Hepatocyte (in vitro differentiated cells): ENCODE results near the gene ANKRD35. TPM values are rescaled to one million over a fixed set of nuclear protein-coding genes. Genes with fewer than 3 reads are reported as not detected.

ENCODE experiments used
- DNase-seq: peaks from one replicate; pipeline ENCODE4 v3.0.0-alpha.2; 2016; ENCODE audit warnings: low spot score
- H2AFZ ChIP-seq: fragments of 200-600 bp; sonication (generic); 2 replicates; pipeline ENCODE4 v1.6.0; 2016; ENCODE audit warnings: antibody characterized with exemption, mild to moderate bottlenecking
- H3K27ac ChIP-seq: fragments of 200-600 bp; sonication (generic); 2 replicates; pipeline ENCODE4 v1.5.1; 2016; ENCODE audit warnings: mild to moderate bottlenecking
- H3K27me3 ChIP-seq: fragments of 200-600 bp; sonication (generic); 2 replicates; pipeline ENCODE4 v1.6.1; 2016
- H3K36me3 ChIP-seq: fragments of 200-600 bp; sonication (generic); replicated peaks from 2 replicates; pipeline ENCODE4 v1.5.1; 2016; ENCODE audit warnings: low read depth; ENCODE audit not compliant: insufficient read depth
- H3K4me1 ChIP-seq: fragments of 200-600 bp; sonication (generic); 2 replicates; pipeline ENCODE4 v1.5.1; 2016; ENCODE audit warnings: mild to moderate bottlenecking, moderate library complexity; ENCODE audit not compliant: insufficient read depth
- H3K4me2 ChIP-seq: fragments of 200-600 bp; sonication (generic); 2 replicates; pipeline ENCODE4 v1.6.0; 2016
- H3K4me3 ChIP-seq: fragments of 200-600 bp; sonication (generic); 2 replicates; pipeline ENCODE4 v1.5.1; 2016; ENCODE audit warnings: mild to moderate bottlenecking
- H3K79me2 ChIP-seq: fragments of 200-600 bp; sonication (generic); 2 replicates; pipeline ENCODE4 v1.6.0; 2017; ENCODE audit warnings: mild to moderate bottlenecking
- H3K9me2 ChIP-seq: fragments of 200-600 bp; sonication (generic); replicated peaks from 2 replicates; pipeline ENCODE4 v1.6.0; 2017; ENCODE audit warnings: mild to moderate bottlenecking; ENCODE audit not compliant: insufficient read depth
- H3K9me3 ChIP-seq: fragments of 200-600 bp; sonication (generic); 2 replicates; pipeline ENCODE4 v1.5.1; 2016; ENCODE audit warnings: low read depth, mild to moderate bottlenecking
- H4K20me1 ChIP-seq: fragments of 200-600 bp; sonication (generic); 2 replicates; pipeline ENCODE4 v1.6.0; 2016; ENCODE audit warnings: mild to moderate bottlenecking; ENCODE audit not compliant: insufficient read depth, poor library complexity, severe bottlenecking
- EZH2 ChIP-seq: fragments of 200-600 bp; sonication (generic); IDR thresholded peaks from 2 replicates; pipeline ENCODE4 v1.6.1; 2016; ENCODE audit warnings: antibody characterized with exemption, mild to moderate bottlenecking, borderline replicate concordance
- EZH2phosphoT487 ChIP-seq: fragments of 200-600 bp; sonication (generic); IDR thresholded peaks from one replicate; pipeline ENCODE4 v1.6.1; 2018; ENCODE audit warnings: antibody characterized with exemption, mild to moderate bottlenecking, low read depth, moderate library complexity; ENCODE audit not compliant: unreplicated experiment, severe bottlenecking
- WGBS: methylation state at CpG from one replicate; pipeline ENCODE4 v1.1.6; 2016; ENCODE audit warnings: low lambda C conversion rate; ENCODE audit errors: missing lambda C conversion rate; 5-methylcytosine and 5-hydroxymethylcytosine counted together
- polyA plus RNA-seq: library from polyadenylated mRNA; unstranded; fragments of >200 nt; fragmentation: Nextera tagmentation; extraction: Ambion mirVana; gene quantifications from 2 replicates; pipeline ENCODE4 v1.2.1, GENCODE V29; 2016
- total RNA-seq: library from RNA; depleted of rRNA; stranded (reverse); fragments of >200 nt; gene quantifications from 2 replicates; pipeline ENCODE4 v1.2.3, GENCODE V29; 2014
- TF ChIP-seq, protein P1 (sequence below): fragments of 200-600 bp; sonication (generic); IDR thresholded peaks from 2 replicates; pipeline ENCODE4 v1.5.1; 2016; ENCODE audit warnings: antibody characterized with exemption, mild to moderate bottlenecking; ENCODE audit not compliant: poor library complexity

The ANKRD35 gene
- total and polyA plus RNA-seq, 2 experiments from 2014 or later, result 0.43 to 2.2 TPM

- Histone ChIP-seq H4K20me1 (no peaks in the 10 kb centered on the region), H3K4me1 (peaks cover 16% of the 10 kb centered on the region), H3K4me2 (no peak overlapping the region), H3K9me3 (no peaks in the 10 kb centered on the region), H3K27me3 (peaks cover 20% of the 10 kb centered on the region), H2AFZ (no peak overlapping the region), H3K79me2 (no peaks in the 10 kb centered on the region), H3K27ac (no peak overlapping the region), H3K9me2 (no peaks in the 10 kb centered on the region), H3K36me3 (no peaks in the 10 kb centered on the region), H3K4me3 (no peak overlapping the region)
- TF ChIP-seq EZH2phosphoT487, result no peak
- TF ChIP-seq EZH2, result no peak
- TF ChIP-seq, protein P1, sequence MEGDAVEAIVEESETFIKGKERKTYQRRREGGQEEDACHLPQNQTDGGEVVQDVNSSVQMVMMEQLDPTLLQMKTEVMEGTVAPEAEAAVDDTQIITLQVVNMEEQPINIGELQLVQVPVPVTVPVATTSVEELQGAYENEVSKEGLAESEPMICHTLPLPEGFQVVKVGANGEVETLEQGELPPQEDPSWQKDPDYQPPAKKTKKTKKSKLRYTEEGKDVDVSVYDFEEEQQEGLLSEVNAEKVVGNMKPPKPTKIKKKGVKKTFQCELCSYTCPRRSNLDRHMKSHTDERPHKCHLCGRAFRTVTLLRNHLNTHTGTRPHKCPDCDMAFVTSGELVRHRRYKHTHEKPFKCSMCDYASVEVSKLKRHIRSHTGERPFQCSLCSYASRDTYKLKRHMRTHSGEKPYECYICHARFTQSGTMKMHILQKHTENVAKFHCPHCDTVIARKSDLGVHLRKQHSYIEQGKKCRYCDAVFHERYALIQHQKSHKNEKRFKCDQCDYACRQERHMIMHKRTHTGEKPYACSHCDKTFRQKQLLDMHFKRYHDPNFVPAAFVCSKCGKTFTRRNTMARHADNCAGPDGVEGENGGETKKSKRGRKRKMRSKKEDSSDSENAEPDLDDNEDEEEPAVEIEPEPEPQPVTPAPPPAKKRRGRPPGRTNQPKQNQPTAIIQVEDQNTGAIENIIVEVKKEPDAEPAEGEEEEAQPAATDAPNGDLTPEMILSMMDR, result no peak
- 65% methylated on average over 5 of the region's 5 CpGs for WGBS
- no peak for DNase-seq
Observed at GRCh38 chr1:145887631-145888030, 2.0 kb upstream of the ANKRD35 start.

- peaks cover 20% of the 10 kb centered on the region for H3K27me3 ChIP-seq
- no peak overlapping the region for H3K27ac ChIP-seq
- H3K36me3 ChIP-seq, result no peaks in the 10 kb centered on the region
- H2AFZ ChIP-seq, result no peak overlapping the region
- no peak overlapping the region for H3K4me2 ChIP-seq
- H3K9me2 ChIP-seq, result no peaks in the 10 kb centered on the region
- DNase-seq, result no peak
- no peaks in the 10 kb centered on the region for H4K20me1 ChIP-seq
- H3K79me2 ChIP-seq, result no peaks in the 10 kb centered on the region
- peaks cover 12% of the 10 kb centered on the region for H3K4me1 ChIP-seq
- TF ChIP-seq, protein P1, result no peak
- no peak for TF ChIP-seq EZH2
- TF ChIP-seq EZH2phosphoT487, result no peak
- H3K4me3 ChIP-seq, result no peak overlapping the region
- H3K9me3 ChIP-seq, result no peaks in the 10 kb centered on the region
- 62% methylated on average over 8 of the region's 8 CpGs for WGBS
Observed at GRCh38 chr1:145886816-145887215, 1.1 kb upstream of the ANKRD35 start.

- Histone ChIP-seq H2AFZ (peak overlapping the region; percentile 73), H3K9me2 (no peaks in the 10 kb centered on the region), H3K4me1 (peaks cover 8% of the 10 kb centered on the region), H3K4me2 (peak overlapping the region; percentile 85), H3K79me2 (no peaks in the 10 kb centered on the region), H3K9me3 (no peaks in the 10 kb centered on the region), H3K36me3 (no peaks in the 10 kb centered on the region), H3K4me3 (peak overlapping the region; percentile 65), H4K20me1 (no peaks in the 10 kb centered on the region), H3K27ac (no peak overlapping the region), H3K27me3 (peaks cover 20% of the 10 kb centered on the region)
- TF ChIP-seq, protein P1, result no peak
- TF ChIP-seq EZH2phosphoT487 (no peak), EZH2 (no peak)
- no peak for DNase-seq
- whole genome bisulfite sequencing, result 54% methylated on average over 11 of the region's 11 CpGs
Observed at GRCh38 chr1:145886390-145886789, 724 bp upstream of the ANKRD35 start.

- no peak overlapping the region for H3K27ac ChIP-seq
- H3K79me2 ChIP-seq, result no peaks in the 10 kb centered on the region
- H3K9me2 ChIP-seq, result no peaks in the 10 kb centered on the region
- peaks cover 20% of the 10 kb centered on the region for H3K27me3 ChIP-seq
- no peak overlapping the region for H3K4me3 ChIP-seq
- H3K36me3 ChIP-seq, result no peaks in the 10 kb centered on the region
- peaks cover 4% of the 10 kb centered on the region for H3K4me1 ChIP-seq
- no peak for TF ChIP-seq EZH2
- TF ChIP-seq EZH2phosphoT487, result no peak
- TF ChIP-seq, protein P1, result no peak
- no peaks in the 10 kb centered on the region for H3K9me3 ChIP-seq
- H4K20me1 ChIP-seq, result no peaks in the 10 kb centered on the region
- no peak overlapping the region for H2AFZ ChIP-seq
- no peak overlapping the region for H3K4me2 ChIP-seq
- whole genome bisulfite sequencing, result 69% methylated on average over 1 of the region's 1 CpG
- DNase-seq, result no peak
Observed at GRCh38 chr1:145884675-145885074, 991 bp downstream of the ANKRD35 start.
